Activated CD8-positive, alpha-beta memory T cell treated with anti-CD3 and anti-CD28 coated beads, Interleukin-2, amount 50 U/mL, for 1 hour (primary cell): ENCODE results near the gene HAUS2.

Experiments used
- DNase-seq: peaks from one replicate; pipeline ENCODE4 v3.0.0-alpha.2; 2020; ENCODE audit errors: extremely low read depth

HAUS2 gene

GRCh38 chr15:42608752-42609488, 60.3 kb downstream of the HAUS2 start:
- no peak for DNase-seq

GRCh38 chr15:42611532-42611931, 62.9 kb downstream of the HAUS2 start:
- no peak for DNase-seq

- no peak for DNase-seq
Observed at GRCh38 chr15:42612367-42612912, 63.8 kb downstream of the HAUS2 start.

- no peak for DNase-seq
Observed at GRCh38 chr15:42616107-42616506, 67.5 kb downstream of the HAUS2 start.
